WTC11 (cell line): ENCODE measurements around the gene KDM1B. TPM values are rescaled to one million over a fixed set of nuclear protein-coding genes. Genes with fewer than 3 reads are reported as not detected.
A peak's percentile ranks its signal among the peaks of the same experiment; 100 is the strongest.

ENCODE experiments used
- ATAC-seq: fragments of 200-7000 bp; cut with Tn5 transposase; 2 replicates; pipeline ENCODE4 v1.10.0; 2021; ENCODE audit warnings: mild to moderate bottlenecking, moderate library complexity
- CTCF ChIA-PET: fragments of 300-600 bp; sonication (Branson Sonifier 250); formaldehyde crosslinking; loops from one replicate; lab custom pipeline; 2021; ENCODE audit warnings: antibody characterized with exemption; lab: Charles Lee
- POLR2A ChIA-PET: fragments of 350-600 bp; sonication (Branson Sonifier 250); formaldehyde crosslinking; loops from one replicate; lab custom pipeline; 2021; ENCODE audit warnings: antibody characterized with exemption; lab: Charles Lee
- DNase-seq: peaks from one replicate; pipeline ENCODE4 v3.0.0; 2021; ENCODE audit warnings: low spot score
- H3K27ac Mint-ChIP-seq: 2 replicates; pipeline ENCODE4 v1.8.0; 2021; ENCODE audit warnings: mixed read lengths
- H3K27me3 Mint-ChIP-seq: 2 replicates; pipeline ENCODE4 v1.8.0; 2021; ENCODE audit warnings: low read depth, mild to moderate bottlenecking, moderate library complexity, mixed read lengths
- H3K36me3 Mint-ChIP-seq: 2 replicates; pipeline ENCODE4 v1.8.0; 2021; ENCODE audit warnings: mixed read lengths
- H3K4me1 Mint-ChIP-seq: 2 replicates; pipeline ENCODE4 v1.8.0; 2022; ENCODE audit warnings: mixed read lengths
- H3K4me3 Mint-ChIP-seq: 2 replicates; pipeline ENCODE4 v1.8.0; 2021; ENCODE audit warnings: mild to moderate bottlenecking, moderate library complexity, mixed read lengths
- H3K9me3 Mint-ChIP-seq: 2 replicates; pipeline ENCODE4 v1.8.0; 2021; ENCODE audit warnings: mixed read lengths
- AR ChIP-seq: fragments of 250-450 bp; sonication (Bioruptor Pico); IDR thresholded peaks from 2 replicates; pipeline ENCODE4 v1.9.0; 2021; ENCODE audit warnings: mild to moderate bottlenecking
- ATF6 ChIP-seq: sonication (generic); formaldehyde crosslinking; IDR thresholded peaks from 2 replicates; pipeline ENCODE4 v1.8.1; 2023; ENCODE audit warnings: mild to moderate bottlenecking, missing genetic modification reagents
- IRF2 ChIP-seq: sonication (generic); formaldehyde crosslinking; IDR thresholded peaks from 2 replicates; pipeline ENCODE4 v1.8.0; 2022; ENCODE audit warnings: low read depth, missing genetic modification reagents, borderline replicate concordance
- JAZF1 ChIP-seq: fragments of 250-450 bp; sonication (Bioruptor Pico); IDR thresholded peaks from 2 replicates; pipeline ENCODE4 v1.9.0; 2021; ENCODE audit warnings: moderate library complexity, mild to moderate bottlenecking, inconsistent platforms
- KAT7 ChIP-seq: sonication (generic); formaldehyde crosslinking; IDR thresholded peaks from 2 replicates; pipeline ENCODE4 v1.8.1; 2023; ENCODE audit warnings: missing genetic modification reagents, mild to moderate bottlenecking, borderline replicate concordance
- MXD4 ChIP-seq: fragments of 250-450 bp; sonication (Bioruptor Pico); IDR thresholded peaks from 2 replicates; pipeline ENCODE4 v1.8.0; 2021; ENCODE audit warnings: mild to moderate bottlenecking, moderate library complexity, borderline replicate concordance
- ZBTB43 ChIP-seq: sonication (generic); formaldehyde crosslinking; IDR thresholded peaks from 2 replicates; pipeline ENCODE4 v1.8.1; 2023; ENCODE audit warnings: mild to moderate bottlenecking, missing genetic modification reagents
- ZNF281 ChIP-seq: sonication (generic); formaldehyde crosslinking; IDR thresholded peaks from 2 replicates; pipeline ENCODE4 v1.8.0; 2023; ENCODE audit warnings: mild to moderate bottlenecking, missing genetic modification reagents
- ZNF416 ChIP-seq: fragments of 250-450 bp; sonication (Bioruptor Pico); IDR thresholded peaks from 2 replicates; pipeline ENCODE4 v1.9.0; 2021; ENCODE audit warnings: mild to moderate bottlenecking, inconsistent platforms
- total RNA-seq: library from RNA; stranded (reverse); gene quantifications from 3 replicates; pipeline ENCODE4 v1.2.3, GENCODE V29; 2021
- TF ChIP-seq, protein P1 (sequence below): sonication (generic); formaldehyde crosslinking; IDR thresholded peaks from 2 replicates; pipeline ENCODE4 v1.8.1; 2022; ENCODE audit warnings: mild to moderate bottlenecking, moderate library complexity, missing genetic modification reagents
- TF ChIP-seq, protein P2 (sequence below): sonication (generic); formaldehyde crosslinking; IDR thresholded peaks from 2 replicates; pipeline ENCODE4 v1.8.0; 2022; ENCODE audit warnings: mild to moderate bottlenecking, missing genetic modification reagents

KDM1B gene
- total RNA-seq, 1 experiment from 2014 or later = 6.7 TPM

DNA sequence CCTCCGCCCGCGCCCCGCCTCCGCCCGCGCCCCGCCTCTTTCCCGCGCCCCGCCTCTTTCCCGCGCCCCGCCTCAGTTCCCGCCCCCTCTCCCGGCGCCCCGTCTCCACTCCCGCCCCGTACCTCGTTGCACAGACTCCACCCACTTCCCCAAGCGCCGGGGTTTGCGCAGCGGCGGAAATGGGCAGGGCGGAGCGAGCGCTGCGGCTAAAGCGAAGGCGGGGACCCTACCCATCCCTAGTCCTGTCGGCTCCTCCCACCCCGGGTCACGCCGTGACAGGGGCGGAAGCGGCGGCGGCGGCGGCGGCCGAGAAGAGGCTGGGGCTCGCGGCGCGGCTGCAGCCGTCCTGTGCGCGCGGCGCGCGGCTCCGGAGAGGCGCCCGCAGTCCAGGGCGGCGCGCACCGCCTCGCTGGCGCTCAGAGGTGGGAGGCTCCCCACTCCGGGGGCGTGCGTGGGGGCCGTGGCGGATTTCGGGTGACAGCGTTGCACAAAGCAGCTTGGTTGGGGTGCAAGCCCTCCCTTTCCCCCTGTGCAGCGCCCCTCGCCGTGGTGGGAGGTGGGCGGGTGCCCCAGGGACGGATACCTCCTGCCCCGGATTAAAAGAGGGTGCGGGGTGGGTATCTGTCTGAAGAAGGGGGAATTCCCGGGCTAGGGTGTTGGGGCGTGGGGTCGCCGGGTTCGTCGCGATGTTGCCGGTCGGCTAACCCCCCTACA is at the start of gene KDM1B (continued):
- TF ChIP-seq KAT7 (CRISPR knock-in tag) (no peak), ZBTB43 (CRISPR knock-in tag) (no peak)
- TF ChIP-seq, protein P1, sequence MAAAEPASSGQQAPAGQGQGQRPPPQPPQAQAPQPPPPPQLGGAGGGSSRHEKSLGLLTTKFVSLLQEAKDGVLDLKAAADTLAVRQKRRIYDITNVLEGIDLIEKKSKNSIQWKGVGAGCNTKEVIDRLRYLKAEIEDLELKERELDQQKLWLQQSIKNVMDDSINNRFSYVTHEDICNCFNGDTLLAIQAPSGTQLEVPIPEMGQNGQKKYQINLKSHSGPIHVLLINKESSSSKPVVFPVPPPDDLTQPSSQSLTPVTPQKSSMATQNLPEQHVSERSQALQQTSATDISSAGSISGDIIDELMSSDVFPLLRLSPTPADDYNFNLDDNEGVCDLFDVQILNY = peak; percentile 95

DNA sequence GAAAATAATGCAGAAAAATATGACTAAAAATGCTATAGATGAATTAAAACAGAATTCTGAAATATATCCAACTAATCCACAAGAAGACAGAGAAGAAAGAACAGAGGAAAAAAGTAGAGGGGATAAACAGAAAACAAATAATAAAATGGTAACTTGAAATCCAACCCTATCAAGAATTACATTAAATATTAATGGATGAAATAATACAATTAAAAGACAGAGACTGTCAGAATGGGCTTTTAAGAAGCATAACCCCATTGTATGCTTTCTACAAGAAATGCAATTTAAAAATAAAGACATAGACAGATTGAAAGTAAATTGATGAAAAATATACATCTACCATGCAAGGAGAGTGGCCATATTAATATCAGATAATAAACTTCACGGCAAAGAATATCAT is 48.2 kb upstream of the KDM1B start:
- POLR2A ChIA-PET = interaction anchor here (0.5 kb wide), 1 partner anchor 110 kb away, joined by 3 read pairs; no protein-coding TSS in a partner anchor

More for the DNA sequence above, 48.2 kb upstream of the KDM1B start:
- Mint-ChIP-seq H3K4me3 (no peak overlapping the region), H3K4me1 (peaks cover 6% of the 10 kb centered on the region), H3K9me3 (peaks cover 28% of the 10 kb centered on the region), H3K36me3 (peaks cover 11% of the 10 kb centered on the region), H3K27me3 (no peaks in the 10 kb centered on the region; the same call in 1 of the 2 replicates), H3K27ac (no peak overlapping the region)
- no peak for DNase-seq
- ATAC-seq = no peak
- CTCF ChIA-PET = no interaction called here
- TF ChIP-seq ZNF416 (no peak), AR (CRISPR knock-in tag) (no peak), JAZF1 (CRISPR knock-in tag) (no peak), IRF2 (CRISPR knock-in tag) (no peak), ZNF281 (CRISPR knock-in tag) (no peak), MXD4 (CRISPR knock-in tag) (no peak), ATF6 (CRISPR knock-in tag) (no peak)
- TF ChIP-seq, protein P2, sequence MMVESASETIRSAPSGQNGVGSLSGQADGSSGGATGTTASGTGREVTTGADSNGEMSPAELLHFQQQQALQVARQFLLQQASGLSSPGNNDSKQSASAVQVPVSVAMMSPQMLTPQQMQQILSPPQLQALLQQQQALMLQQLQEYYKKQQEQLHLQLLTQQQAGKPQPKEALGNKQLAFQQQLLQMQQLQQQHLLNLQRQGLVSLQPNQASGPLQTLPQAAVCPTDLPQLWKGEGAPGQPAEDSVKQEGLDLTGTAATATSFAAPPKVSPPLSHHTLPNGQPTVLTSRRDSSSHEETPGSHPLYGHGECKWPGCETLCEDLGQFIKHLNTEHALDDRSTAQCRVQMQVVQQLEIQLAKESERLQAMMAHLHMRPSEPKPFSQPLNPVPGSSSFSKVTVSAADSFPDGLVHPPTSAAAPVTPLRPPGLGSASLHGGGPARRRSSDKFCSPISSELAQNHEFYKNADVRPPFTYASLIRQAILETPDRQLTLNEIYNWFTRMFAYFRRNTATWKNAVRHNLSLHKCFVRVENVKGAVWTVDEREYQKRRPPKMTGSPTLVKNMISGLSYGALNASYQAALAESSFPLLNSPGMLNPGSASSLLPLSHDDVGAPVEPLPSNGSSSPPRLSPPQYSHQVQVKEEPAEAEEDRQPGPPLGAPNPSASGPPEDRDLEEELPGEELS = no peak
